Osteoblast (primary cell): ENCODE results near the gene IFNGR2. TPM values are rescaled to one million over a fixed set of nuclear protein-coding genes. Genes with fewer than 3 reads are reported as not detected.

ENCODE experiments used
- DNase-seq: peaks from one replicate; pipeline ENCODE4 v3.0.0; 2011; ENCODE audit warnings: low spot score, mixed read lengths; ENCODE audit not compliant: insufficient read length; ENCODE audit errors: missing footprints
- H2AFZ ChIP-seq: 2 replicates; pipeline ENCODE4 v1.6.0; 2011; ENCODE audit warnings: mild to moderate bottlenecking, low read length
- H3K27ac ChIP-seq: 2 replicates; pipeline ENCODE4 v1.5.1; 2011; ENCODE audit warnings: mild to moderate bottlenecking, low read depth, low read length, moderate library complexity
- H3K27me3 ChIP-seq: 2 replicates; pipeline ENCODE4 v1.6.0; 2012; ENCODE audit warnings: mild to moderate bottlenecking, control low read depth, inconsistent platforms, low read length, moderate library complexity; ENCODE audit not compliant: insufficient read depth
- H3K36me3 ChIP-seq: 2 replicates; pipeline ENCODE4 v1.5.1; 2011; ENCODE audit warnings: mild to moderate bottlenecking, low read length, control low read depth, moderate library complexity; ENCODE audit not compliant: insufficient read depth
- H3K4me1 ChIP-seq: 2 replicates; pipeline ENCODE4 v1.5.1; 2011; ENCODE audit warnings: mild to moderate bottlenecking, low read length, control low read depth, moderate library complexity; ENCODE audit not compliant: insufficient read depth
- H3K4me2 ChIP-seq: 2 replicates; pipeline ENCODE4 v1.6.0; 2011; ENCODE audit warnings: mild to moderate bottlenecking, low read length; ENCODE audit not compliant: insufficient read depth
- H3K4me3 ChIP-seq: fragments of 200-600 bp; sonication (generic); 3 replicates; pipeline ENCODE4 v1.5.1; 2012; ENCODE audit warnings: mild to moderate bottlenecking, low read length, inconsistent platforms; ENCODE audit not compliant: insufficient read depth
- H3K79me2 ChIP-seq: 2 replicates; pipeline ENCODE4 v1.6.0; 2012; ENCODE audit warnings: mild to moderate bottlenecking, low read length, control low read depth, inconsistent platforms; ENCODE audit not compliant: insufficient read depth
- H3K9me3 ChIP-seq: 2 replicates; pipeline ENCODE4 v1.5.1; 2011; ENCODE audit warnings: low read depth, low read length, control low read depth
- H4K20me1 ChIP-seq: 2 replicates; pipeline ENCODE4 v1.6.0; 2012; ENCODE audit warnings: mild to moderate bottlenecking, low read length, control low read depth; ENCODE audit not compliant: insufficient read depth
- CTCF ChIP-seq: IDR thresholded peaks from 2 replicates; pipeline ENCODE4 v1.5.1; 2011; ENCODE audit warnings: mild to moderate bottlenecking, low read depth, low read length, moderate library complexity; ENCODE audit errors: extremely low read depth
- total RNA-seq: library from RNA; depleted of rRNA; stranded (reverse); fragments of >200 nt; gene quantifications from 2 replicates; pipeline ENCODE4 v1.2.3, GENCODE V29; 2012

The IFNGR2 gene
- total RNA-seq, 1 donor: 60.1 TPM

- Histone ChIP-seq H3K4me1 (no peaks in the 10 kb centered on the region), H3K4me3 (no peak overlapping the region), H3K27me3 (no peaks in the 10 kb centered on the region), H3K36me3 (peaks cover 86% of the 10 kb centered on the region), H4K20me1 (peaks cover 15% of the 10 kb centered on the region), H3K4me2 (no peak overlapping the region), H2AFZ (no peak overlapping the region), H3K9me3 (no peaks in the 10 kb centered on the region), H3K79me2 (peaks cover 34% of the 10 kb centered on the region), H3K27ac (no peak overlapping the region)
- TF ChIP-seq CTCF: no peak
- no peak for DNase-seq
Observed at GRCh38 chr21:33428669-33429068, 25.5 kb downstream of the IFNGR2 start.

- H3K36me3 ChIP-seq: peaks cover 75% of the 10 kb centered on the region
- H4K20me1 ChIP-seq: peaks cover 10% of the 10 kb centered on the region
- no peak overlapping the region for H3K4me3 ChIP-seq
- TF ChIP-seq CTCF: no peak
- DNase-seq: no peak
- H3K27ac ChIP-seq: no peak overlapping the region
- no peak overlapping the region for H3K4me2 ChIP-seq
- H2AFZ ChIP-seq: no peak overlapping the region
- H3K9me3 ChIP-seq: no peaks in the 10 kb centered on the region
- no peaks in the 10 kb centered on the region for H3K27me3 ChIP-seq
- H3K79me2 ChIP-seq: peaks cover 17% of the 10 kb centered on the region
- peaks cover 17% of the 10 kb centered on the region for H3K4me1 ChIP-seq
Observed at GRCh38 chr21:33430858-33431257, 27.6 kb downstream of the IFNGR2 start.

GRCh38 chr21:33432496-33432895, 29.3 kb downstream of the IFNGR2 start:
- Histone ChIP-seq H2AFZ (no peak overlapping the region), H3K27me3 (no peaks in the 10 kb centered on the region), H3K4me1 (peaks cover 17% of the 10 kb centered on the region), H4K20me1 (peaks cover 10% of the 10 kb centered on the region), H3K4me2 (no peak overlapping the region), H3K36me3 (peaks cover 78% of the 10 kb centered on the region), H3K9me3 (no peaks in the 10 kb centered on the region), H3K79me2 (peaks cover 17% of the 10 kb centered on the region), H3K4me3 (no peak overlapping the region), H3K27ac (no peak overlapping the region)
- DNase-seq: no peak
- TF ChIP-seq CTCF: no peak

GRCh38 chr21:33433001-33433400, 29.8 kb downstream of the IFNGR2 start:
- Histone ChIP-seq H3K27me3 (no peaks in the 10 kb centered on the region), H3K4me1 (peaks cover 17% of the 10 kb centered on the region), H4K20me1 (peaks cover 10% of the 10 kb centered on the region), H3K27ac (no peak overlapping the region), H3K36me3 (peaks cover 78% of the 10 kb centered on the region), H2AFZ (no peak overlapping the region), H3K9me3 (no peaks in the 10 kb centered on the region), H3K4me2 (no peak overlapping the region), H3K79me2 (peaks cover 17% of the 10 kb centered on the region), H3K4me3 (no peak overlapping the region)
- no peak for DNase-seq
- no peak for TF ChIP-seq CTCF
